VCaP (cell line): ENCODE measurements around the gene PGAM2.

Source experiments
- H3K27ac ChIP-seq: fragments of 450-650 bp; 2 replicates; pipeline ENCODE4 v1.5.1; 2017
- CTCF ChIP-seq: fragments of 450-650 bp; conservative IDR thresholded peaks from 2 replicates; pipeline ENCODE4 v1.5.1; 2017; ENCODE audit warnings: mild to moderate bottlenecking, moderate library complexity

The PGAM2 gene

GRCh38 chr7:44095781-44096180 is 30.4 kb upstream of the PGAM2 start:
- TF ChIP-seq CTCF: no peak
- no peak overlapping the region for H3K27ac ChIP-seq

- no peak for TF ChIP-seq CTCF
- H3K27ac ChIP-seq: no peak overlapping the region; the same call in 1 of the 2 replicates
Measured at GRCh38 chr7:44094883-44095592, 29.7 kb upstream of the PGAM2 start.

- no peak overlapping the region; the same call in 1 of the 2 replicates for H3K27ac ChIP-seq
- TF ChIP-seq CTCF: no peak
Measured at GRCh38 chr7:44094365-44094764, 29.0 kb upstream of the PGAM2 start.

- TF ChIP-seq CTCF: no peak
- no peak overlapping the region for H3K27ac ChIP-seq
Measured at GRCh38 chr7:44093102-44093641, 27.8 kb upstream of the PGAM2 start.

GRCh38 chr7:44087911-44088838 is 22.8 kb upstream of the PGAM2 start:
- no peak for TF ChIP-seq CTCF
- H3K27ac ChIP-seq: no peak overlapping the region

GRCh38 chr7:44086627-44087026 is 21.3 kb upstream of the PGAM2 start:
- no peak overlapping the region for H3K27ac ChIP-seq

More at GRCh38 chr7:44086627-44087026, 21.3 kb upstream of the PGAM2 start:
- no peak for TF ChIP-seq CTCF
